Measurements from ENCODE around the gene AP2B1. TPM values are rescaled to one million over a fixed set of nuclear protein-coding genes. Genes with fewer than 3 reads are reported as not detected.
A peak's percentile ranks its signal among the peaks of the same experiment; 100 is the strongest.

AP2B1 gene
- total and polyA plus RNA-seq, 9 of the 15 experiments (the other 6 are each of a cell fraction or from before 2014, with no cell fraction given) = 60.1 to 287 (median 105) TPM

DNA sequence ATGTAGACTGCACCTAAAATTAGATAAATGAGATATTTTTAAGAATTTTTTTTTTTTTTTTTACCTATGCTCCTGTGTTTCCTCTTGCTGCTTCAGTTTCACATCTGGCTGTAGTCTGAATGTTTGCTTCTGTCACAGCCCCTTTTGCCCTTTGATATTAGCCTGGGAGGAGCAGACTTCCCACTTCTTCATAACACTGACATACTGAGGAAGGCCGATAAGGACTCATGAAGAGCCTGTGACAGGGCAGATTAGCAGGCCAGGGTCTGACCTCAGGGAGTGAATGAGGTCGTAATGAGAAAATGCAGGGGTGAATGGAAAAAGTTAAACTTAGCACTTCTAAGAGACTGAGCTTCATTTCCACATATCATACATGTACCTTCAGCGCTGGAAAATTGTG is 26.4 kb upstream of the AP2B1 start, which contains the start of gene SLFN14 (continued):
- TF ChIP-seq, protein P1, sequence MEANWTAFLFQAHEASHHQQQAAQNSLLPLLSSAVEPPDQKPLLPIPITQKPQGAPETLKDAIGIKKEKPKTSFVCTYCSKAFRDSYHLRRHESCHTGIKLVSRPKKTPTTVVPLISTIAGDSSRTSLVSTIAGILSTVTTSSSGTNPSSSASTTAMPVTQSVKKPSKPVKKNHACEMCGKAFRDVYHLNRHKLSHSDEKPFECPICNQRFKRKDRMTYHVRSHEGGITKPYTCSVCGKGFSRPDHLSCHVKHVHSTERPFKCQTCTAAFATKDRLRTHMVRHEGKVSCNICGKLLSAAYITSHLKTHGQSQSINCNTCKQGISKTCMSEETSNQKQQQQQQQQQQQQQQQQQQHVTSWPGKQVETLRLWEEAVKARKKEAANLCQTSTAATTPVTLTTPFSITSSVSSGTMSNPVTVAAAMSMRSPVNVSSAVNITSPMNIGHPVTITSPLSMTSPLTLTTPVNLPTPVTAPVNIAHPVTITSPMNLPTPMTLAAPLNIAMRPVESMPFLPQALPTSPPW (CRISPR knock-in tag; IDR thresholded peaks at IDR 0.05) = peak; percentile 69
- TF ChIP-seq DMBX1 (CRISPR knock-in tag; IDR thresholded peaks at IDR 0.05; ENCODE audit: borderline replicate concordance) (peak; percentile 91), ARHGAP35 (IDR thresholded peaks at IDR 0.05; ENCODE audit: partially characterized antibody) (no peak), SRSF1 (IDR thresholded peaks at IDR 0.05; ENCODE audit: low read depth, low read length) (no peak), ARNT (IDR thresholded peaks at IDR 0.05) (peak; percentile 90 to 93), KLF16 (IDR thresholded peaks at IDR 0.05) (peak; percentile 99), MTA2 (IDR thresholded peaks at IDR 0.05; ENCODE audit: low read depth) (peak; percentile 99), SPI1 (IDR thresholded peaks at IDR 0.05; ENCODE audit: borderline replicate concordance, low read depth, low read length) (peak; percentile 94)
- TF ChIP-seq, protein P2, sequence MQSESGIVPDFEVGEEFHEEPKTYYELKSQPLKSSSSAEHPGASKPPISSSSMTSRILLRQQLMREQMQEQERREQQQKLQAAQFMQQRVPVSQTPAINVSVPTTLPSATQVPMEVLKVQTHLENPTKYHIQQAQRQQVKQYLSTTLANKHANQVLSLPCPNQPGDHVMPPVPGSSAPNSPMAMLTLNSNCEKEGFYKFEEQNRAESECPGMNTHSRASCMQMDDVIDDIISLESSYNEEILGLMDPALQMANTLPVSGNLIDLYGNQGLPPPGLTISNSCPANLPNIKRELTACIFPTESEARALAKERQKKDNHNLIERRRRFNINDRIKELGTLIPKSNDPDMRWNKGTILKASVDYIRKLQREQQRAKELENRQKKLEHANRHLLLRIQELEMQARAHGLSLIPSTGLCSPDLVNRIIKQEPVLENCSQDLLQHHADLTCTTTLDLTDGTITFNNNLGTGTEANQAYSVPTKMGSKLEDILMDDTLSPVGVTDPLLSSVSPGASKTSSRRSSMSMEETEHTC (IDR thresholded peaks at IDR 0.05) = peak; percentile 83
- TF ChIP-seq, protein P3, sequence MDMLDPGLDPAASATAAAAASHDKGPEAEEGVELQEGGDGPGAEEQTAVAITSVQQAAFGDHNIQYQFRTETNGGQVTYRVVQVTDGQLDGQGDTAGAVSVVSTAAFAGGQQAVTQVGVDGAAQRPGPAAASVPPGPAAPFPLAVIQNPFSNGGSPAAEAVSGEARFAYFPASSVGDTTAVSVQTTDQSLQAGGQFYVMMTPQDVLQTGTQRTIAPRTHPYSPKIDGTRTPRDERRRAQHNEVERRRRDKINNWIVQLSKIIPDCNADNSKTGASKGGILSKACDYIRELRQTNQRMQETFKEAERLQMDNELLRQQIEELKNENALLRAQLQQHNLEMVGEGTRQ (CRISPR knock-in tag; IDR thresholded peaks at IDR 0.05) = no peak
- TF ChIP-seq, protein P4, sequence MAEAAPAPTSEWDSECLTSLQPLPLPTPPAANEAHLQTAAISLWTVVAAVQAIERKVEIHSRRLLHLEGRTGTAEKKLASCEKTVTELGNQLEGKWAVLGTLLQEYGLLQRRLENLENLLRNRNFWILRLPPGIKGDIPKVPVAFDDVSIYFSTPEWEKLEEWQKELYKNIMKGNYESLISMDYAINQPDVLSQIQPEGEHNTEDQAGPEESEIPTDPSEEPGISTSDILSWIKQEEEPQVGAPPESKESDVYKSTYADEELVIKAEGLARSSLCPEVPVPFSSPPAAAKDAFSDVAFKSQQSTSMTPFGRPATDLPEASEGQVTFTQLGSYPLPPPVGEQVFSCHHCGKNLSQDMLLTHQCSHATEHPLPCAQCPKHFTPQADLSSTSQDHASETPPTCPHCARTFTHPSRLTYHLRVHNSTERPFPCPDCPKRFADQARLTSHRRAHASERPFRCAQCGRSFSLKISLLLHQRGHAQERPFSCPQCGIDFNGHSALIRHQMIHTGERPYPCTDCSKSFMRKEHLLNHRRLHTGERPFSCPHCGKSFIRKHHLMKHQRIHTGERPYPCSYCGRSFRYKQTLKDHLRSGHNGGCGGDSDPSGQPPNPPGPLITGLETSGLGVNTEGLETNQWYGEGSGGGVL (CRISPR knock-in tag; IDR thresholded peaks at IDR 0.05) = no peak
- TF ChIP-seq, protein P5, sequence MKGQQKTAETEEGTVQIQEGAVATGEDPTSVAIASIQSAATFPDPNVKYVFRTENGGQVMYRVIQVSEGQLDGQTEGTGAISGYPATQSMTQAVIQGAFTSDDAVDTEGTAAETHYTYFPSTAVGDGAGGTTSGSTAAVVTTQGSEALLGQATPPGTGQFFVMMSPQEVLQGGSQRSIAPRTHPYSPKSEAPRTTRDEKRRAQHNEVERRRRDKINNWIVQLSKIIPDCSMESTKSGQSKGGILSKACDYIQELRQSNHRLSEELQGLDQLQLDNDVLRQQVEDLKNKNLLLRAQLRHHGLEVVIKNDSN (CRISPR knock-in tag; IDR thresholded peaks at IDR 0.05) = no peak
- TF ChIP-seq, protein P6, sequence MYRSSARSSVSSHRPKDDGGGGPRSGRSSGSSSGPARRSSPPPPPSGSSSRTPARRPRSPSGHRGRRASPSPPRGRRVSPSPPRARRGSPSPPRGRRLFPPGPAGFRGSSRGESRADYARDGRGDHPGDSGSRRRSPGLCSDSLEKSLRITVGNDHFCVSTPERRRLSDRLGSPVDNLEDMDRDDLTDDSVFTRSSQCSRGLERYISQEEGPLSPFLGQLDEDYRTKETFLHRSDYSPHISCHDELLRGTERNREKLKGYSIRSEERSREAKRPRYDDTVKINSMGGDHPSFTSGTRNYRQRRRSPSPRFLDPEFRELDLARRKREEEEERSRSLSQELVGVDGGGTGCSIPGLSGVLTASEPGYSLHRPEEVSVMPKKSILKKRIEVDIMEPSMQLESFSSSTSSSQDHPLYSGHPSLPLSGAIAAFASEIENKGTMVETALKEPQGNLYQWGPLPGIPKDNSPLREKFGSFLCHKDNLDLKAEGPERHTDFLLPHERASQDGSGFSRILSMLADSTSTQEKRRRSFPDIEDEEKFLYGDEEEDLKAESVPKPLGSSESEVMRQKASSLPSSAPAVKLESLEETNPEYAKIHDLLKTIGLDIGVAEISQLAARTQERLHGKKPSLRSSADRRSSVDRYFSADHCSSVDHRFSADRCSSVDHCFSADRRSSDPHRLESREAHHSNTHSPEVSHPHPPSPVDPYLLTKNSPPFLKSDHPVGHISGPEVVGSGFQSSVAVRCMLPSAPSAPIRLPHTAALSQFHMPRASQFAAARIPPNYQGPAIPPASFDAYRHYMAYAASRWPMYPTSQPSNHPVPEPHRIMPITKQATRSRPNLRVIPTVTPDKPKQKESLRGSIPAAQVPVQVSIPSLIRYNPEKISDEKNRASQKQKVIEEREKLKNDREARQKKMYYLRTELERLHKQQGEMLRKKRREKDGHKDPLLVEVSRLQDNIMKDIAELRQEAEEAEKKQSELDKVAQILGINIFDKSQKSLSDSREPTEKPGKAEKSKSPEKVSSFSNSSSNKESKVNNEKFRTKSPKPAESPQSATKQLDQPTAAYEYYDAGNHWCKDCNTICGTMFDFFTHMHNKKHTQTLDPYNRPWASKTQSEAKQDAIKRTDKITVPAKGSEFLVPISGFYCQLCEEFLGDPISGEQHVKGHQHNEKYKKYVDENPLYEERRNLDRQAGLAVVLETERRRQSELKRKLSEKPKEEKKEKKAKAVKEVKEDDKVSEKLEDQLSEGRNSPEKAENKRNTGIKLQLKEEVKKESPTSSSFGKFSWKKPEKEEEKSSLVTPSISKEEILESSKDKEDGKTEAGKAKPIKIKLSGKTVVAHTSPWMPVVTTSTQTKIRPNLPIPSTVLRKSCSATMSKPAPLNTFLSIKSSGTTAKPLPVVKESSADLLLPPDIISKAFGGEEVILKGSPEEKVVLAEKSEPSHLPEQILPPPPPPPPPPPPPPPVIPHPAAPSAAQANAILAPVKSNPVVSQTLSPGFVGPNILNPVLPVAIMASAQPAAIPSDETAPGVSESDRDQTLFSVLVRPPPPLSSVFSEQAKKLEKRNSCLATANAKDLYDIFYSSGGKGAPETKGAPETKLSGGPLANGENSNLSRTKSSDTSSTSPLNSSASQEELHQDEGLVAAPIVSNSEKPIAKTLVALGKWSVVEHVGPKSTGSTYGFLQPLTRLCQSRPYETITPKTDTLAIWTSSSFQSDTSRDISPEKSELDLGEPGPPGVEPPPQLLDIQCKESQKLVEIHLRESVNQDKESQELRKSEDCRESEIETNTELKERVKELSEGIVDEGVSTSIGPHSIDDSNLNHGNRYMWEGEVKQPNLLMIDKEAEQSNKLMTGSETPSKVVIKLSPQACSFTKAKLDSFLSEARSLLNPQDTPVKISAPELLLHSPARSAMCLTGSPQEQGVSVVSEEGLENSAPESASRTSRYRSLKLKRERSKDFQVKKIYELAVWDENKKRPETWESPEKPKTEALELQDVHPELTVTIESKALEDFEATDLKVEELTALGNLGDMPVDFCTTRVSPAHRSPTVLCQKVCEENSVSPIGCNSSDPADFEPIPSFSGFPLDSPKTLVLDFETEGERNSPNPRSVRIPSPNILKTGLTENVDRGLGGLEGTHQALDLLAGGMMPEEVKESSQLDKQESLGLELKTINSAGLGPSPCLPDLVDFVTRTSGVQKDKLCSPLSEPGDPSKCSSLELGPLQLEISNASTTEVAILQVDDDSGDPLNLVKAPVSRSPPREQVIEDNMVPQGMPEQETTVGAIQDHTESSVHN (IDR thresholded peaks at IDR 0.05; ENCODE audit: borderline replicate concordance in 1 of 2, low read depth in 1 of 2) = peak in 1 of 2 experiments; percentile 71; a peak in 1 of 4 replicates

Data from K562 (cell line).